ENCODE data around the gene AHNAK.

DNA sequence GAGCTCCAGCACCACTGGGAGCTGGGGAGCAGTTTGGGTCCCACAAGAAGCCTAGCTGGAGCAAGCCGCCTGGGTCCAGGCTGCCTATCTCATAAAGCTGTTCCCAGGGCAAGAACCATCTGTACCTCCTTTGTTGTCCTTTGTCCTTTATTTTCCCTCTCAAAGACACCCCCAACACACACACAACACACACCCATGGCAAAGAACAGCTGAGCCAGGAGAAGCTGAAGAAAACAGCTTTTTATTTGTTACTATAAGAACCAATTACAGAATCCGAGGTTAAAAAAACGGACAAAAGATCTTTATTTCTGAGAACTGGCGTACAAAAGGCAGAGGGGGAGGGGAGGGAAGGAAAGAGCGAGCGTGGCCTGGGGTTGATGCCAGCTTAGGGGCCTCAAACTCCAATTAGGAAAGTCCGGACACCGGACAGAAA is 46.4 kb upstream of the AHNAK start:
- TF ChIP-seq EGR2 (tag by site-specific recombination; IDR thresholded peaks at IDR 0.05; ENCODE audit: low read depth) = no peak
- TF ChIP-seq, protein P1, sequence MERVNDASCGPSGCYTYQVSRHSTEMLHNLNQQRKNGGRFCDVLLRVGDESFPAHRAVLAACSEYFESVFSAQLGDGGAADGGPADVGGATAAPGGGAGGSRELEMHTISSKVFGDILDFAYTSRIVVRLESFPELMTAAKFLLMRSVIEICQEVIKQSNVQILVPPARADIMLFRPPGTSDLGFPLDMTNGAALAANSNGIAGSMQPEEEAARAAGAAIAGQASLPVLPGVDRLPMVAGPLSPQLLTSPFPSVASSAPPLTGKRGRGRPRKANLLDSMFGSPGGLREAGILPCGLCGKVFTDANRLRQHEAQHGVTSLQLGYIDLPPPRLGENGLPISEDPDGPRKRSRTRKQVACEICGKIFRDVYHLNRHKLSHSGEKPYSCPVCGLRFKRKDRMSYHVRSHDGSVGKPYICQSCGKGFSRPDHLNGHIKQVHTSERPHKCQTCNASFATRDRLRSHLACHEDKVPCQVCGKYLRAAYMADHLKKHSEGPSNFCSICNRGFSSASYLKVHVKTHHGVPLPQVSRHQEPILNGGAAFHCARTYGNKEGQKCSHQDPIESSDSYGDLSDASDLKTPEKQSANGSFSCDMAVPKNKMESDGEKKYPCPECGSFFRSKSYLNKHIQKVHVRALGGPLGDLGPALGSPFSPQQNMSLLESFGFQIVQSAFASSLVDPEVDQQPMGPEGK (tag by site-specific recombination; IDR thresholded peaks at IDR 0.05) = no peak
- TF ChIP-seq, protein P2, sequence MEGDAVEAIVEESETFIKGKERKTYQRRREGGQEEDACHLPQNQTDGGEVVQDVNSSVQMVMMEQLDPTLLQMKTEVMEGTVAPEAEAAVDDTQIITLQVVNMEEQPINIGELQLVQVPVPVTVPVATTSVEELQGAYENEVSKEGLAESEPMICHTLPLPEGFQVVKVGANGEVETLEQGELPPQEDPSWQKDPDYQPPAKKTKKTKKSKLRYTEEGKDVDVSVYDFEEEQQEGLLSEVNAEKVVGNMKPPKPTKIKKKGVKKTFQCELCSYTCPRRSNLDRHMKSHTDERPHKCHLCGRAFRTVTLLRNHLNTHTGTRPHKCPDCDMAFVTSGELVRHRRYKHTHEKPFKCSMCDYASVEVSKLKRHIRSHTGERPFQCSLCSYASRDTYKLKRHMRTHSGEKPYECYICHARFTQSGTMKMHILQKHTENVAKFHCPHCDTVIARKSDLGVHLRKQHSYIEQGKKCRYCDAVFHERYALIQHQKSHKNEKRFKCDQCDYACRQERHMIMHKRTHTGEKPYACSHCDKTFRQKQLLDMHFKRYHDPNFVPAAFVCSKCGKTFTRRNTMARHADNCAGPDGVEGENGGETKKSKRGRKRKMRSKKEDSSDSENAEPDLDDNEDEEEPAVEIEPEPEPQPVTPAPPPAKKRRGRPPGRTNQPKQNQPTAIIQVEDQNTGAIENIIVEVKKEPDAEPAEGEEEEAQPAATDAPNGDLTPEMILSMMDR (tag by site-specific recombination; IDR thresholded peaks at IDR 0.05) = no peak
- TF ChIP-seq ZNF510 (tag by site-specific recombination; IDR thresholded peaks at IDR 0.05; ENCODE audit: insufficient replicate concordance) = no peak
- TF ChIP-seq ZNF146 (tag by site-specific recombination; IDR thresholded peaks at IDR 0.05) = no peak
- TF ChIP-seq, protein P3, sequence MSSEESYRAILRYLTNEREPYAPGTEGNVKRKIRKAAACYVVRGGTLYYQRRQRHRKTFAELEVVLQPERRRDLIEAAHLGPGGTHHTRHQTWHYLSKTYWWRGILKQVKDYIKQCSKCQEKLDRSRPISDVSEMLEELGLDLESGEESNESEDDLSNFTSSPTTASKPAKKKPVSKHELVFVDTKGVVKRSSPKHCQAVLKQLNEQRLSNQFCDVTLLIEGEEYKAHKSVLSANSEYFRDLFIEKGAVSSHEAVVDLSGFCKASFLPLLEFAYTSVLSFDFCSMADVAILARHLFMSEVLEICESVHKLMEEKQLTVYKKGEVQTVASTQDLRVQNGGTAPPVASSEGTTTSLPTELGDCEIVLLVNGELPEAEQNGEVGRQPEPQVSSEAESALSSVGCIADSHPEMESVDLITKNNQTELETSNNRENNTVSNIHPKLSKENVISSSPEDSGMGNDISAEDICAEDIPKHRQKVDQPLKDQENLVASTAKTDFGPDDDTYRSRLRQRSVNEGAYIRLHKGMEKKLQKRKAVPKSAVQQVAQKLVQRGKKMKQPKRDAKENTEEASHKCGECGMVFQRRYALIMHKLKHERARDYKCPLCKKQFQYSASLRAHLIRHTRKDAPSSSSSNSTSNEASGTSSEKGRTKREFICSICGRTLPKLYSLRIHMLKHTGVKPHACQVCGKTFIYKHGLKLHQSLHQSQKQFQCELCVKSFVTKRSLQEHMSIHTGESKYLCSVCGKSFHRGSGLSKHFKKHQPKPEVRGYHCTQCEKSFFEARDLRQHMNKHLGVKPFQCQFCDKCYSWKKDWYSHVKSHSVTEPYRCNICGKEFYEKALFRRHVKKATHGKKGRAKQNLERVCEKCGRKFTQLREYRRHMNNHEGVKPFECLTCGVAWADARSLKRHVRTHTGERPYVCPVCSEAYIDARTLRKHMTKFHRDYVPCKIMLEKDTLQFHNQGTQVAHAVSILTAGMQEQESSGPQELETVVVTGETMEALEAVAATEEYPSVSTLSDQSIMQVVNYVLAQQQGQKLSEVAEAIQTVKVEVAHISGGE (tag by site-specific recombination; conservative IDR thresholded peaks at IDR 0.05; ENCODE audit: low read depth) = no peak
- no peak for TF ChIP-seq KLF16 (tag by site-specific recombination; IDR thresholded peaks at IDR 0.05)
- TF ChIP-seq ZNF24 (tag by site-specific recombination; IDR thresholded peaks at IDR 0.05) = no peak
- no peak for TF ChIP-seq HOXD13 (CRISPR knock-in tag; IDR thresholded peaks at IDR 0.05; ENCODE audit: borderline replicate concordance)

All from HEK293 (cell line).